Cardiac muscle cell (in vitro differentiated cells and primary cell): ENCODE results near the gene RNASE9. TPM values are rescaled to one million over a fixed set of nuclear protein-coding genes. Genes with fewer than 3 reads are reported as not detected.
A peak's percentile ranks its signal among the peaks of the same experiment; 100 is the strongest.

Experiments
- DNase-seq, 2 donors: peaks; one replicate each; pipeline versions ENCODE4 v3.0.0 to v3.0.0-alpha.2; 2010 to 2017; ENCODE audit warnings: low read depth in 1 of 2, low spot score in 1 of 2
- H3K27ac ChIP-seq: fragments of 200-600 bp; sonication (generic); 2 replicates; pipeline ENCODE4 v1.5.1; 2016
- H3K27me3 ChIP-seq: fragments of 200-600 bp; sonication (generic); 2 replicates; pipeline ENCODE4 v1.6.0; 2016; ENCODE audit warnings: control low read depth
- H3K36me3 ChIP-seq: fragments of 200-600 bp; sonication (generic); 2 replicates; pipeline ENCODE4 v1.5.1; 2016; ENCODE audit warnings: control low read depth
- H3K4me1 ChIP-seq: fragments of 200-600 bp; sonication (generic); 2 replicates; pipeline ENCODE4 v1.8.1; 2017; ENCODE audit warnings: low read depth, mild to moderate bottlenecking, mixed run types
- H3K4me3 ChIP-seq: fragments of 200-600 bp; sonication (generic); 2 replicates; pipeline ENCODE4 v1.5.1; 2016; ENCODE audit warnings: mild to moderate bottlenecking
- H3K9me3 ChIP-seq: fragments of 200-600 bp; sonication (generic); 2 replicates; pipeline ENCODE4 v1.5.1; 2017; ENCODE audit warnings: low read depth, mild to moderate bottlenecking, control low read depth
- CTCF ChIP-seq: IDR thresholded peaks from 2 replicates; pipeline ENCODE4 v1.5.1; 2012; ENCODE audit warnings: low read depth, mild to moderate bottlenecking, low read length
- polyA plus RNA-seq: library from polyadenylated mRNA; unstranded; fragments of >200 nt; fragmentation: Nextera tagmentation; extraction: Ambion mirVana; gene quantifications from 2 replicates; pipeline ENCODE4 v1.2.1, GENCODE V29; 2016
- total RNA-seq: library from RNA; depleted of rRNA; stranded (reverse); fragments of >200 nt; gene quantifications from 2 replicates; pipeline ENCODE4 v1.2.3, GENCODE V29; 2016

The RNASE9 gene
- total and polyA plus RNA-seq, 2 experiments from 2014 or later: not detected

- Histone ChIP-seq H3K9me3 (no peaks in the 10 kb centered on the region), H3K27me3 (no peaks in the 10 kb centered on the region), H3K27ac (no peak overlapping the region), H3K4me3 (no peak overlapping the region), H3K4me1 (no peaks in the 10 kb centered on the region), H3K36me3 (no peaks in the 10 kb centered on the region)
- no peak for DNase-seq
- no peak for TF ChIP-seq CTCF
These were observed 9.9 kb downstream of the RNASE9 start for GRCh38 chr14:20550926-20551325.

- no peak overlapping the region for H3K27ac ChIP-seq
- no peak for DNase-seq
- H3K36me3 ChIP-seq: no peaks in the 10 kb centered on the region
- no peak for TF ChIP-seq CTCF
- no peak overlapping the region for H3K4me3 ChIP-seq
- H3K9me3 ChIP-seq: no peaks in the 10 kb centered on the region
- H3K27me3 ChIP-seq: no peaks in the 10 kb centered on the region
- H3K4me1 ChIP-seq: no peaks in the 10 kb centered on the region
These were observed 12.3 kb downstream of the RNASE9 start for GRCh38 chr14:20548414-20549158.

DNA sequence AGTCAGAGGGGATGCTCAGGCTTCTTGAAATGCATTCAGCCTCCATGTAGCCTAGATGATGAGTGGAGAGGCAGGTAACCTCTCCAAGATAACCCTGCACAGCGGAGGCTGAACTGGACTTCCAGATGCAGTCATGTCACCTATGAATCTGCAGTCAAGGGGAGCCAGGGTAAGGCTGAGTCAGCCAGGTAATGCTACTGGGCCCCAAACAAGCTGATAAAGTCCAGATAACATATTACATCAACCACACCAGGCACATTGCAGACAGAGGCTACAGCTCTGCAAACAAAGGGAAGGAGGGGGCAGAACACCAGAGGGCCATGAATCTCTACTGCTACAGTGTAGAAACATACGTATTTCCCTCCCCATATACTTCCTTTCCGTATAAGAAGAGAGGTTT, 14.0 kb downstream of the RNASE9 start:
- H3K27me3 ChIP-seq: no peaks in the 10 kb centered on the region
- H3K9me3 ChIP-seq: no peaks in the 10 kb centered on the region
- no peak for DNase-seq
- H3K4me1 ChIP-seq: no peaks in the 10 kb centered on the region
- no peak overlapping the region for H3K4me3 ChIP-seq
- no peak overlapping the region for H3K27ac ChIP-seq
- no peak for TF ChIP-seq CTCF
- H3K36me3 ChIP-seq: no peaks in the 10 kb centered on the region

DNA sequence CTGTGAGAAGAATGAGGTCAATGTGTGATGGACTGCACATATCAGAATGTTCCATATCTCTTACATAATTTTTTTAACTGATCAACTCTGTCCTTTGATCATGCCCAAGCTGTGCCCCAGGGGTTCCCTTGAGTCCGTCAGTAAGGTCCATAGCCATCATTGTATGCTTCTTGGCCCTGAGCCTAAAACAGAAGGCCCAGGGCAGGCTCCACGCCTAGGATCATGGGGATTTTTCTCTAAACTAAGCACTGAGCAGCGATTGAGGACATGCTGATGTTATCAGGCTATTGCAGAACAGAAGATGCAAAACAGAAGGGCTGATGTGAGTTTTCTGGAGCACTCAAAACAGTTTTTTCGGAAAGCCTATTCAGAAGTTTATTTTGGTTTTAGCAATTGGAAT, 20.9 kb downstream of the RNASE9 start:
- H3K27ac ChIP-seq: no peak overlapping the region
- DNase-seq: no peak
- TF ChIP-seq CTCF: no peak
- no peaks in the 10 kb centered on the region for H3K27me3 ChIP-seq
- no peaks in the 10 kb centered on the region for H3K4me1 ChIP-seq
- H3K9me3 ChIP-seq: no peaks in the 10 kb centered on the region
- H3K36me3 ChIP-seq: no peaks in the 10 kb centered on the region
- no peak overlapping the region for H3K4me3 ChIP-seq

- no peaks in the 10 kb centered on the region for H3K9me3 ChIP-seq
- no peaks in the 10 kb centered on the region for H3K27me3 ChIP-seq
- TF ChIP-seq CTCF: peak; percentile 61
- H3K36me3 ChIP-seq: no peaks in the 10 kb centered on the region
- H3K4me1 ChIP-seq: no peaks in the 10 kb centered on the region
- H3K27ac ChIP-seq: no peak overlapping the region
- DNase-seq: peak; percentile 65 to 70
- H3K4me3 ChIP-seq: no peak overlapping the region
These were observed 29.9 kb downstream of the RNASE9 start for GRCh38 chr14:20530771-20531571.
